Activated T-helper 2 cell treated with anti-CD3 and anti-CD28 coated beads, Interferon-gamma antibody, Interleukin-2, Interleukin-4, amounts not matched to agents 10 μg/mL and 5 μg/mL and 100 μg/mL, durations not matched to agents 14 hours and 24 hours and 36 hours (primary cell): ENCODE measurements around the gene FHDC1. TPM values are rescaled to one million over a fixed set of nuclear protein-coding genes. Genes with fewer than 3 reads are reported as not detected.

Source experiments
- DNase-seq: peaks from one replicate; pipeline ENCODE4 v3.0.0; 2021; ENCODE audit warnings: low spot score
- H3K27ac Mint-ChIP-seq: one replicate; pipeline ENCODE4 v1.8.0; 2021; ENCODE audit warnings: mixed read lengths
- H3K27me3 Mint-ChIP-seq: one replicate; pipeline ENCODE4 v1.8.0; 2021; ENCODE audit warnings: low read depth, mixed read lengths
- H3K36me3 Mint-ChIP-seq: one replicate; pipeline ENCODE4 v1.8.0; 2021; ENCODE audit warnings: low read depth, mixed read lengths
- H3K4me1 Mint-ChIP-seq: one replicate; pipeline ENCODE4 v1.8.0; 2021; ENCODE audit warnings: low read depth, mixed read lengths
- H3K4me3 Mint-ChIP-seq: one replicate; pipeline ENCODE4 v1.8.0; 2021; ENCODE audit warnings: low read depth, mild to moderate bottlenecking, moderate library complexity, mixed read lengths
- H3K9me3 Mint-ChIP-seq: one replicate; pipeline ENCODE4 v1.8.0; 2021; ENCODE audit warnings: mixed read lengths
- intact Hi-C: fragments of 100-400 bp; cut with micrococcal nuclease; formaldehyde crosslinking; loops from one replicate; pipeline ENCODE4 v1.15.1; 2023
- total RNA-seq: library from RNA; stranded (reverse); gene quantifications from 2 replicates; pipeline ENCODE4 v1.2.3, GENCODE V29; 2022

Gene FHDC1
- total RNA-seq, 1 donor from 2014 or later: 0.07 TPM

GRCh38 chr4:152968806-152969394 is 32.8 kb downstream of the FHDC1 start:
- Mint-ChIP-seq H3K4me3 (no peak overlapping the region), H3K27me3 (peaks cover 4% of the 10 kb centered on the region), H3K4me1 (no peaks in the 10 kb centered on the region), H3K9me3 (no peaks in the 10 kb centered on the region), H3K27ac (no peak overlapping the region), H3K36me3 (no peaks in the 10 kb centered on the region)
- DNase-seq: no peak
- intact Hi-C loops: no loop called here

DNA sequence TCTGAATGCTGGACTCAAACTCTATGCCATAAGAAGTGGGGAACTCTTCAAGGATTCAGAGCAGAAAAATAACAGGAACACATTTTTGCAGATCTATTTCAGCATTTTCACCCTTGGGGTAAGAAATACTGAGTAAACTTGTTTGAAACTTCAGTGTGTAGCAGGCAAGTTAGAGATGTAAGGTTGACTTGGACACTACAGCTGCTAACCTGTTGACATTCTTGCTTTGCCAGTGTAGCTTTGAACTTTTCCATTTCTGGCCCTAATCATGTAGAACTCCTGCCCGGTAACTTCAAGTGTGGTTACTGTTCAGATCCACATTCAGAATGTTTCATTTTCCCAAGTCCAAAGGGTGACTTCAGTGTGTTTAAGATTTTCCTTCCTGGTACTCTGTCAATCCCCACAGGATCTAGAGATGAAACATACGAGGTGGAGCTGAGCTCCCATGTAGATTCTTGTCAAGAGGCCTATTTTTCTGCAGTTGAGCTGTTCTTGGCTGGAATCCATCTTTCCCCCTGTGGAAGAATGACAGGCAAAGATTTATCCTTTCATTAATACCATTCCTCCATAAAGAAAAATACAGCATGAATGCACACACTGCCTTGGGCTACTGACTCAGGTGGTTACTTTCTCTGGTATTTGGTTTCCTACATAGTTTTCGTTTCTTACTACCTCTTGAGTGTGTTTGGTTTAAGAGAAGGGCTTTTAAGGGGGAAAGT is 34.1 kb downstream of the FHDC1 start:
- Mint-ChIP-seq H3K4me1 (no peaks in the 10 kb centered on the region), H3K4me3 (no peak overlapping the region), H3K27ac (no peak overlapping the region), H3K27me3 (peaks cover 4% of the 10 kb centered on the region), H3K36me3 (no peaks in the 10 kb centered on the region), H3K9me3 (no peaks in the 10 kb centered on the region)
- intact Hi-C loops: no loop called here
- no peak for DNase-seq

- DNase-seq: no peak
- no peaks in the 10 kb centered on the region for H3K9me3 Mint-ChIP-seq
- no peaks in the 10 kb centered on the region for H3K36me3 Mint-ChIP-seq
- no peaks in the 10 kb centered on the region for H3K4me1 Mint-ChIP-seq
- H3K27ac Mint-ChIP-seq: no peak overlapping the region
- intact Hi-C loops: no loop called here
- peaks cover 4% of the 10 kb centered on the region for H3K27me3 Mint-ChIP-seq
- no peak overlapping the region for H3K4me3 Mint-ChIP-seq
These were observed 34.9 kb downstream of the FHDC1 start for GRCh38 chr4:152971053-152971452.

DNA sequence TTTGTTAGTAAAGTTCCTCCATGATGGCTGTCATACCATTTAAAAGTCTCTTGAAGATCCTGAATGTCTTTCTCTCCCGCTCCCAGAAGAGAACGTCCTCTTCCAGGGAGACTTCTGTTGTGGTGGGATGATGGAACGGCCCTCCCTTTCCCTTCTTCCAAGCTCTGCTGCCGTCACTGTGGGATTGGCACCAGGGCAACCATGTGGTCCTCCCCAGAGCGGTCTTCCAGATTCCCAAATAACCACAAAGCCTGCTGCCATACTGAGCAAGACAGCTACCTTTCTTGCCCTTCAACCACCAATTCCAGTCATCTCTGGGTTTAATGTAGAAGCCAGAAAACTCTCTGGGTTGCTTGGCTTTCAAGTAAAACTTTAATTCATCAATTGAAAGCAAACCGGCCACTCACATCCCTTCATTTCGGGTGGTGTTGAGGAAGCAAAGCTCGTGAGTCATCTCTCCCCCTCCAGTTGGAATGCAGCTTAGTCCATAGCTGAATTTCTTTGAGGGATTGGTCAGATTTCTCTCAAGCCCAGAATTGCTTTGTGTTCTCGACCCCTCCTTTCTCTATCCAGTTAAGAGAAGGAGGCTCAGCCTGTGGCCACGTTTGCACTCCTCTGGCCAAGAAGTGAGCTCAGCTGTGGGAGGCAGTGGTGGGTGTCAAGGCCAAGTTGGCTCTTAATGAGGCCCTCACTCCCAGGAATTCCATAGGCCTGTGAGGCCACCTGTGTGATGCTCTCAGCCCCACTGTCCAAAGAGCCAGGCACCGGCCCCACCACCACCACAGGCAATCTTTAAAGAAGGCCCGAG is 36.9 kb downstream of the FHDC1 start:
- H3K9me3 Mint-ChIP-seq: no peaks in the 10 kb centered on the region
- intact Hi-C loops: no loop called here
- H3K27me3 Mint-ChIP-seq: no peaks in the 10 kb centered on the region
- no peak overlapping the region for H3K4me3 Mint-ChIP-seq
- H3K27ac Mint-ChIP-seq: no peak overlapping the region
- no peak for DNase-seq
- no peaks in the 10 kb centered on the region for H3K4me1 Mint-ChIP-seq
- no peaks in the 10 kb centered on the region for H3K36me3 Mint-ChIP-seq

GRCh38 chr4:152973629-152974467 is 37.7 kb downstream of the FHDC1 start:
- no peaks in the 10 kb centered on the region for H3K36me3 Mint-ChIP-seq
- intact Hi-C loops: no loop called here
- DNase-seq: no peak
- no peaks in the 10 kb centered on the region for H3K4me1 Mint-ChIP-seq
- no peaks in the 10 kb centered on the region for H3K9me3 Mint-ChIP-seq
- no peak overlapping the region for H3K4me3 Mint-ChIP-seq
- no peak overlapping the region for H3K27ac Mint-ChIP-seq
- H3K27me3 Mint-ChIP-seq: no peaks in the 10 kb centered on the region

DNA sequence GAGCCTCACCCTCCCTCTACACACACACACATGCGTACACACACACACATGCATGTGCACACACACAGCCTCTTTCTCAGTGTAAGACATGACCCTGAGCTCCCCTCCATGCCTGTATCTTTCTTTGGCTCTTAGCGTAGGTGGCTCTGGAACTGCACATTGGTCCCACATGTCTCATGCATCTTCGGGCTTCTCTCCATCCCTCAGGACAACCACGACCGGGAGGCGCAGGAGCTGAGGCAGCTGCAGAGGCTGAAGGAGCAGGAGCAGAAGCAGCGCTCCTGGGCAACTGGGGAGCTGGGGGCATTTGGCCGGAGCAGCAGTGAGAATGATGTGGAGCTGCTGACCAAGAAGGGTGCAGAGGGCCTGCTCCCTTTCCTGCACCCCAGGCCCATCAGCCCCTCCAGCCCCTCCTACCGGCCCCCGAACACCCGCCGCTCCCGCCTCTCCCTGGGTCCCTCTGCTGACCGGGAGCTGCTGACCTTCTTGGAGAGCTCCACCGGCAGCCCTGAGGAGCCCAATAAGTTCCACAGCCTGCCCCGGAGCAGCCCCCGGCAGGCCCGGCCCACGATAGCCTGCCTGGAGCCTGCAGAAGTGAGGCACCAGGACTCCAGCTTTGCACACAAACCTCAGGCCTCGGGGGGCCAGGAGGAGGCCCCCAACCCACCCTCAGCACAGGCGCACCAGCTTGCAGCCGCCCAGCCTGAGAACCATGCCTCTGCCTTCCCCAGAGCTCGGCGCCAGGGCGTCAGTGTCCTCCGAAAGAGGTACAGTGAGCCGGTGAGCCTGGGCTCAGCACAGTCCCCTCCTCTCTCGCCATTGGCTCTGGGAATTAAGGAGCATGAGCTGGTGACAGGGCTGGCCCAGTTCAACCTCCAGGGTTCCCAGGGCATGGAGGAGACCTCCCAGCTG is 38.6 kb downstream of the FHDC1 start:
- H3K27ac Mint-ChIP-seq: no peak overlapping the region
- no peak for DNase-seq
- no peaks in the 10 kb centered on the region for H3K27me3 Mint-ChIP-seq
- intact Hi-C loops: no loop called here
- H3K4me3 Mint-ChIP-seq: no peak overlapping the region
- H3K36me3 Mint-ChIP-seq: no peaks in the 10 kb centered on the region
- H3K4me1 Mint-ChIP-seq: no peaks in the 10 kb centered on the region
- H3K9me3 Mint-ChIP-seq: no peaks in the 10 kb centered on the region

DNA sequence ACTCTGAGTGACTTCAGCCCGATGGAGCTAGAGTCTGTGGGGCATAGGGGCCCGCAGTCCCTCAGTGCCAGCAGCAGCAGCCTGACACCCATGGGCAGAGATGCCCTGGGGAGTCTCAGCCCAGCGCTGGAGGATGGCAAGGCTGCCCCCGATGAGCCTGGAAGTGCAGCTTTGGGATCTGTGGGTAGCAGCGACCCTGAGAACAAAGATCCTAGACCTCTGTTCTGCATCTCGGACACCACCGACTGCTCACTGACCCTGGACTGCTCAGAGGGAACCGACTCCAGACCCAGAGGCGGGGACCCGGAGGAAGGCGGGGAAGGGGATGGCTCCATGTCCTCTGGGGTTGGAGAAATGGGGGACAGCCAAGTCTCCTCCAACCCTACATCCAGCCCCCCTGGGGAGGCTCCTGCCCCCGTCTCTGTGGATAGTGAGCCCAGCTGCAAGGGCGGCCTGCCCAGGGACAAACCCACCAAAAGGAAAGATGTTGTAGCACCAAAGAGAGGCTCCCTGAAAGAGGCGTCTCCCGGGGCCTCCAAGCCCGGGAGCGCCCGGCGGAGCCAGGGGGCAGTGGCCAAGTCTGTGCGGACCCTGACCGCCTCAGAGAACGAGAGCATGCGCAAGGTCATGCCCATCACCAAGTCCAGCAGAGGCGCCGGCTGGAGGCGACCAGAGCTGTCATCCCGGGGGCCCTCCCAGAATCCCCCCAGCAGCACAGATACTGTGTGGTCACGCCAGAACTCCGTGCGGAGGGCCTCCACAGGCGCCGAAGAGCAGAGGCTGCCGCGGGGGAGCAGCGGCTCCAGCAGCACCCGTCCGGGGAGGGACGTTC is 39.5 kb downstream of the FHDC1 start:
- intact Hi-C loops: no loop called here
- Mint-ChIP-seq H3K9me3 (no peaks in the 10 kb centered on the region), H3K27me3 (peaks cover 5% of the 10 kb centered on the region)

DNA sequence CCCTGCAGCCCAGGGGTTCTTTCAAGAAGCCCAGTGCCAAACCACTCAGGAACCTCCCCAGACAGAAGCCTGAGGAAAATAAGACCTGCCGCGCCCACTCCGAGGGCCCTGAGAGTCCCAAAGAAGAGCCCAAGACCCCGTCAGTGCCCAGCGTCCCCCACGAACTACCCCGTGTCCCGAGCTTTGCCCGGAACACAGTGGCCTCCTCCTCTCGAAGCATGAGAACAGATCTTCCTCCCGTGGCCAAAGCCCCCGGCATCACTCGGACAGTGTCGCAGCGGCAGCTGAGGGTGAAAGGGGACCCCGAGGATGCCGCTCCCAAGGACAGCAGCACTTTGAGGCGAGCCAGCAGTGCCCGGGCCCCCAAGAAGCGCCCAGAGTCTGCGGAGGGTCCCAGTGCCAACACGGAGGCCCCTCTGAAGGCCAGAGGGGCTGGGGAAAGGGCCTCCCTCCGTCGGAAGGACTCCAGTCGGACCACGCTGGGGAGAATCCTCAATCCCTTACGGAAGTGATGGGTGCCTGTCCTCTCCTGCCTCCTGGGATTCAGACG is 40.2 kb downstream of the FHDC1 start:
- H3K27me3 Mint-ChIP-seq: peaks cover 6% of the 10 kb centered on the region
- H3K9me3 Mint-ChIP-seq: no peaks in the 10 kb centered on the region
- DNase-seq: no peak
- intact Hi-C loops: no loop called here
- H3K4me1 Mint-ChIP-seq: no peaks in the 10 kb centered on the region
- H3K36me3 Mint-ChIP-seq: no peaks in the 10 kb centered on the region
- no peak overlapping the region for H3K27ac Mint-ChIP-seq
- no peak overlapping the region for H3K4me3 Mint-ChIP-seq

More for the DNA sequence above, 39.5 kb downstream of the FHDC1 start:
- Mint-ChIP-seq H3K4me1 (no peaks in the 10 kb centered on the region), H3K36me3 (no peaks in the 10 kb centered on the region), H3K4me3 (no peak overlapping the region), H3K27ac (no peak overlapping the region)
- DNase-seq: no peak

GRCh38 chr4:152979731-152980330 is 43.7 kb downstream of the FHDC1 start:
- intact Hi-C loops: no loop called here
- H3K36me3 Mint-ChIP-seq: no peaks in the 10 kb centered on the region
- H3K4me1 Mint-ChIP-seq: no peaks in the 10 kb centered on the region
- H3K4me3 Mint-ChIP-seq: no peak overlapping the region
- no peaks in the 10 kb centered on the region for H3K9me3 Mint-ChIP-seq
- peaks cover 6% of the 10 kb centered on the region for H3K27me3 Mint-ChIP-seq
- H3K27ac Mint-ChIP-seq: no peak overlapping the region
- no peak for DNase-seq

GRCh38 chr4:152981278-152981677 is 45.2 kb downstream of the FHDC1 start:
- Mint-ChIP-seq H3K27me3 (peaks cover 6% of the 10 kb centered on the region), H3K27ac (no peak overlapping the region), H3K4me1 (no peaks in the 10 kb centered on the region)

GRCh38 chr4:152981842-152982241 is 45.7 kb downstream of the FHDC1 start:
- intact Hi-C loops: no loop called here

More at GRCh38 chr4:152981278-152981677, 45.2 kb downstream of the FHDC1 start:
- H3K36me3 Mint-ChIP-seq: no peaks in the 10 kb centered on the region
- no peak for DNase-seq
- intact Hi-C loops: no loop called here
- H3K4me3 Mint-ChIP-seq: no peak overlapping the region
- no peaks in the 10 kb centered on the region for H3K9me3 Mint-ChIP-seq

More at GRCh38 chr4:152981842-152982241, 45.7 kb downstream of the FHDC1 start:
- DNase-seq: no peak
- Mint-ChIP-seq H3K36me3 (no peaks in the 10 kb centered on the region), H3K4me1 (no peaks in the 10 kb centered on the region), H3K4me3 (no peak overlapping the region), H3K27ac (no peak overlapping the region), H3K9me3 (no peaks in the 10 kb centered on the region), H3K27me3 (peaks cover 6% of the 10 kb centered on the region)
